NCI-H2081 treated with DMSO at 0.1 percent for 48 hours (cell line): ENCODE measurements around the gene OPCML.

ENCODE experiments used
- DNase-seq: peaks from one replicate; lab custom pipeline; 2025; lab: John Stamatoyannopoulos, UW

OPCML gene

GRCh38 chr11:132665205-132665604, 867.1 kb downstream of the OPCML start:
- DNase-seq = no peak

- DNase-seq = no peak
These were observed 873.6 kb downstream of the OPCML start for GRCh38 chr11:132658696-132659095.

DNA sequence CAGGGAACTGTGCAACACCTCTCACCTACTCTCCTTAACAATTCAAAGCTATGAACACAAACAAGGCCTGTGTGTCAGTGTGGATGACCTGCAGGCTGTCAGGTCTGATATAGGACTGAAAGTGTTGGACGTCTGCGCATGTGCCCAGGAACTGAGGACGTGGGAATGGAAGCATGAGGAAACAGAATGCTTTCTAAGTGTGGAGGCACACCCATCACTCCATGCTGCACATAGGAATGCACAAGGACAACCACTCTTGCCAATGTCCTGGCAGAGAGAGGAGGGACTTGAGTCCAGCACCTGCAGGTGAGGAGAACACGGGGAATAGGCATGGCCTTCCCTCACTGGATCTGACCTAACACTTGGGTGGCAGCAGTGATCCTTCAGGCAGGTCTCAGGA, 874.3 kb downstream of the OPCML start:
- DNase-seq = no peak

- DNase-seq = no peak
These were observed 877.0 kb downstream of the OPCML start for GRCh38 chr11:132655187-132655855.

- no peak for DNase-seq
These were observed 879.1 kb downstream of the OPCML start for GRCh38 chr11:132653237-132653636.

DNA sequence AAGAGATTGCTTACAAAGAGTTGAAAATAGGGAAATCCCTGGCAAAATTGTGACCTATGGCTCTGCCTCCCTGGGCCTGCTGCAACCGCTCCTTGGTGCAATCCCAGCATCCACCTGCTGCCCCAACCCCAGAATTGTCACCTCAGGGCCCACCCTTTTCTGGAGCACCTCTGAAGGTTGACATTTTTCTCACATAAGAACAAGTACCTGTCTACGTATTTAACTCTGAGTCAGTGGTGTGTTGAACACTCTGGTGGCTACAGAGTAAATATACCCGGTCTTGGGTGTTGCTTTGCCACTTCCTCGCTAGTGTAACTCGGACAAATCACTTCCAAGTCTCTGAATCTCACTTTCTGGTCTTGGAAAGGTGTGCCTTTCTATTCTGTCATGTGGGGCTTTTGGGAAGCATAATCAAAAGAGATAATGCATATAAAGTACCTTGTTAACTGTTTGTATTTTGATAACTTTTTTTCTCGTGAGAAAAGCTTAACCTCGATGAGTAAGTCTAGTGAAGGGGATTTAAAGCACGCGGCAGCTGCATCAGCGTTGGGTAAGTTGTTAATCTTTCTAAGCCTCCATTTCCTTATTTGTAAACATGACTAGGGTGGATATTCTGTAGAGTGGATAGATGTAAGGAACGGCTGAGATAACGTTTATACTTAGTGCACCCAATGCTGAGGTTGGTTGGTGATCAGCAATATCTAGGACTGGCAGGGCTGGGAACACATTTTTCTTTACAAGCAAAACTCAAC, 881.2 kb downstream of the OPCML start:
- no peak for DNase-seq

GRCh38 chr11:132649277-132649676, 883.0 kb downstream of the OPCML start:
- no peak for DNase-seq

DNA sequence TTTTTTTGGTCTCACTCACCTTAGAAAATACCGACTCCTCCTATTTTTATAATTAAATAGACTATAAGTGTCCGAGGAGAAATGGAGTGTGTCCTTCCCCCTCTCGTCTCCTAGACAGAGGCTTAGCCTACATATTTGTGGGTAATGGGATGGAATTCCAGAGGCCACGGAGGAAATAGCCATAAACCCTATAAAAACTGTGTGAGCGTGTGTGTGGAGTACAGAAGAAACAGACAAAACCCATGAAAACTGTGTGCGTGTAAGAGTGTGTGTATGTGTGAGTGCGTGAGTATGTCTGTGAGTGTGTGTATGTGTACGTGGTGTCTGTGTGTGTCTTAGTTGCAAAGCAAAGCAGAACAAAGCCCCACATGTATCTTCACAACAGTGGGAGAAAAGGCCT, 883.5 kb downstream of the OPCML start:
- no peak for DNase-seq

- DNase-seq = no peak
These were observed 885.4 kb downstream of the OPCML start for GRCh38 chr11:132646890-132647289.

DNA sequence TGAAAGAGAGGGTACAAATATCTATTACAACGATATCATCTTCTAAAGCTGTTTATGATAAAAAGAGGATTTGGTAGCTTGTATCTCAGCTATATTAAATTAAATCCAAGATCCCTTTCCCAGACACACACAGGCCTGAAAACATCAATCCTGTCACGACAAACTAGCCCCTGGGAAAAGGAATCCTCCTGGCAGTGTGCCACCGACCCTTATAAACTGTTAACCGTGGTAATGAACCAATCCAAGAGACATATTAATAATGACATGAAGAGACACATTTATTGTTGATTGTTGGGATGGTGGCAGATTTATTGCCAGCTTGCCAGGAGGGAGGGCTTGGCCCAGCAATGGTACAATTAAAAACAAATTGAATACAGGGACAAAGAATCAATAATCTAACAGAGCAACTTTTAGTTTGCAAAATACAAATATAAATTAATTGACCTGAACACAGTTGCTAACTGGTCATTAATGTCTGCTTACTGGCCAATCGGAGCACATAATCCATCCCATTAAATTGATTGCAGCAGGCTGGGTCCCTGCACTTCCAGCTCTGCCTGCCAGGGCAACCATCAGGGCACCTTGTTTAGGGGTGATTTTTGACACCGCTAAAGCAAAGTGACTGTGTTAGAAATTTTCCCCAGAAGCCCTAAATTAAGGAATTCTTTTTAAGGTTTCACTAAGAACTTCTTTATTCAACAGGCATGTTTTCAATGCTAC, 887.6 kb downstream of the OPCML start:
- DNase-seq = no peak

DNA sequence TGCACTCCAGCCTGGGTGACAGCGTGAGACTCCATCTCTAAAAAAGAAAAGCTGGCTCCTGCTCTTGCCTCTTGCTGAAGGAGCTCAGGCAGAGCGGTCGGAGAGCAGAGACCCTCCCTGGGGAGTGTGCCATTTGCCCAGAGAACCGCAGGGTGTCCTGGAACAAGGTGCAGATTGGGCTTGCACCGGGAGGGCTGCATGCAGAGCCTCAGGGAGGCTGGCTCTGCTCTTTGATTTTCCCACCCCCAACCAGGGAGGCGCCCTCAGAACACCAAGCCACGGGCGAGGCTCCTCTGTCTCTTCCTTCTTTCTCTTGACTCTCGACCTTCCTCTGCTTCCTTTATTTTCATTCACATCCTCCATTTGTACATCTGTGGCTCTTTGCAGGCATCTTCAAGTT, 889.1 kb downstream of the OPCML start:
- DNase-seq = no peak

- no peak for DNase-seq
These were observed 891.3 kb downstream of the OPCML start for GRCh38 chr11:132640952-132641351.

GRCh38 chr11:132639986-132640385, 892.3 kb downstream of the OPCML start:
- no peak for DNase-seq

GRCh38 chr11:132639403-132639802, 892.9 kb downstream of the OPCML start:
- no peak for DNase-seq

DNA sequence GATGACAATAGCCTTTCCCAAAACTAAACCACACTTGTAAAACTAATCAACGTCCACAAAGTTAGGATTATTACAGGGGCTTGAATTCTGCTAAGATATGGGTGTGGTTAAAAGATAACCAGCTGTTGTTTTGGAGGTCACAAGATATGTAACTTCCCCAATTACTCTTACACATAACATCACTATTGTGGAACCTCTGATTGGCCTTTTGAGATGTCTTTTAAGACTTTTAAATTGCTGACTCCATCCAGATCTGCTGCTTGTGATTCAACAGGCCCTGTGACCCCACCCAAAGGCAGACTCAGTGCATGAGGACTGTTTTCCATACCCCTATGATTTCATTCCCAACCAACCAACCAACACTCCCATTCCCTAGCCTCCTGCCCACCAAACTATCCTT, 893.9 kb downstream of the OPCML start:
- no peak for DNase-seq

DNA sequence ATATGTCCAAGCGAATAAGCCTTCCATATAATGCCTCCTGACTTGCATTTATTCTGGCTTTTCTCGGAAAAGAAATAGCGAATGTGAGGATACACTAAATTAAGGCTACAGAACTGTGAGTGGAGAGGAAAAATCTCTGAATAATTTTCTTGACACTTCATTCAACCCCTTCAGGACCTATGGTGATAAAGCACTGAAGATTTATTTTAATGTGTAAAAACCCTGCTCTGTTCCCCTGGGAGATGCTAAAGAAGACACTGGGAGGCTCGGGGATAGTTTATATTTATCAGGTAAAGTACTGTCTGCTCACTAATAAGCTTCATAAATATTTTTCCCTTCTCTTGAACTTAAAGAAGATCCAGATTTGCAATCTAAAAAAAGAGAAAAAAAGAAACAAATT, 895.8 kb downstream of the OPCML start:
- no peak for DNase-seq

GRCh38 chr11:132632641-132633124, 899.6 kb downstream of the OPCML start:
- DNase-seq = no peak

- no peak for DNase-seq
These were observed 900.3 kb downstream of the OPCML start for GRCh38 chr11:132631989-132632388.

GRCh38 chr11:132627981-132628380, 904.3 kb downstream of the OPCML start:
- DNase-seq = no peak

DNA sequence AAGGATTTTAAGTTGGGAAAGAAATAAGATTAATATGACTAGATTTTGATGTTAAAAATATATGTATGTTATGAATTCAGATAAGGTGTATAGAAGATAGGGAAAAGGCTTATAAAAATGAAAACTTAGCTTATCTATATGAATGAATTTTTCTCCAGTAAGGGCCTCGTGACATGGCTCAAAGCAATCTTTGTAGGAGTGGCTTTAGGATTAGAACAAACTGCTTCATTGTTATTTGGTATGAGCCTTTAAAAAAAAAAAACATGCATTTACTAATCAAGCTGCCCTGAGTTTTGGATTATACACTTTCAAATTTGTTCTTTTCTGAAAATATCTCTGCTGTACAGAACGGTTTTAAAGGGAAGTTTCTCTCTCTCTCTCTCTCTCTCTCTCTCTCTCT, 905.9 kb downstream of the OPCML start:
- no peak for DNase-seq

GRCh38 chr11:132623511-132623910, 908.8 kb downstream of the OPCML start:
- peak; percentile 46 for DNase-seq

DNA sequence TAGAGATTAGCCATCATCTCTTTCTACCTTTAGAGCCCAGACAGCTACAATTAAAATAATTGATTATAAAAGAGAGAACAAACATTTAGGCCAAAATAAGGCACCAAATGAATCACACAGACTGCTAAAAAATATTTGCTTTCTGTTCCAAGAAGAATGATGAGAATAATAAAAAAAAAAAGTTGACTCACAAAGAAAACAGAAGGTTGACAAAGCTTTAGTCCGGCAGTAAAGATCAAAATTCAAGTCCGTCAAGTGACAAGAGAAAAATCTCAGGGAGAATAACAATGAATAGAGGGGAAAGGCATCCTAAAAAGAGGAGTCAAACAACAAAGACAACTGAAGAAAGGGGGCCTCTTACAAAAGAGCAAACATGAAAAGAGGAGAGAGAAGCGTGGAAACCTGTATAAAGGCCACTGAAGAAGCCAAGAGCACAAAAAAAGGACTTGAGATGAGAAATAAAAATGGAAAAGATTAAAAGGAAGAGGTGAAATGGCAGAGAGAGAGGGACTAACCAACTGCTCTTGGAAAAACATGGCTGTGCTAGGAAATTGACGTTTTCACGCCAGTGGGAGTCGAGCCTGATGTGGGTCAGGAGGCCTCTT, 910.2 kb downstream of the OPCML start:
- no peak for DNase-seq

DNA sequence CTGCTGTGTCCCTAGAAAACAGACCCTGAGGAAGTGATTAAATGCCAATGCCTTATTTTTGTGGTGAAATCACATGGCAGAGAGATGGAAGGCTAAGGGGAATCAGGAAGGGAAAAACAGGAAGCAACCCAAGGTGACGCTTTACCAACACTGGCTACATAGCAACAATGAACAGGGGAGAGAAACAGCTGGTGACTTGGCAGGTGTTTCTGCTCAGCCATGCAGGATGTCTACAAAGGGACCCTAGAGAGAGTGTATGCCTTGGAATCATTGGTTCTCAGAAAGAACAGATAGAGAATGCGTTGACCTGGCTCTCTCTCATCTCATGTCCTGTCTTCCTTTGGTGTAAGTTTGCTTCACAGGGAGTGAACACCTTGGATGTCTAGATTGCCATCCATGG, 911.9 kb downstream of the OPCML start:
- peak; percentile 41 for DNase-seq
